GM10847 (cell line): ENCODE data around the gene TCF7.
A peak's percentile ranks its signal among the peaks of the same experiment; 100 is the strongest.

ENCODE experiments used
- POLR2A ChIP-seq: IDR thresholded peaks from 2 replicates; pipeline ENCODE4 v1.6.1; 2011; ENCODE audit not compliant: insufficient read length; ENCODE audit errors: extremely low read depth

Gene TCF7

DNA sequence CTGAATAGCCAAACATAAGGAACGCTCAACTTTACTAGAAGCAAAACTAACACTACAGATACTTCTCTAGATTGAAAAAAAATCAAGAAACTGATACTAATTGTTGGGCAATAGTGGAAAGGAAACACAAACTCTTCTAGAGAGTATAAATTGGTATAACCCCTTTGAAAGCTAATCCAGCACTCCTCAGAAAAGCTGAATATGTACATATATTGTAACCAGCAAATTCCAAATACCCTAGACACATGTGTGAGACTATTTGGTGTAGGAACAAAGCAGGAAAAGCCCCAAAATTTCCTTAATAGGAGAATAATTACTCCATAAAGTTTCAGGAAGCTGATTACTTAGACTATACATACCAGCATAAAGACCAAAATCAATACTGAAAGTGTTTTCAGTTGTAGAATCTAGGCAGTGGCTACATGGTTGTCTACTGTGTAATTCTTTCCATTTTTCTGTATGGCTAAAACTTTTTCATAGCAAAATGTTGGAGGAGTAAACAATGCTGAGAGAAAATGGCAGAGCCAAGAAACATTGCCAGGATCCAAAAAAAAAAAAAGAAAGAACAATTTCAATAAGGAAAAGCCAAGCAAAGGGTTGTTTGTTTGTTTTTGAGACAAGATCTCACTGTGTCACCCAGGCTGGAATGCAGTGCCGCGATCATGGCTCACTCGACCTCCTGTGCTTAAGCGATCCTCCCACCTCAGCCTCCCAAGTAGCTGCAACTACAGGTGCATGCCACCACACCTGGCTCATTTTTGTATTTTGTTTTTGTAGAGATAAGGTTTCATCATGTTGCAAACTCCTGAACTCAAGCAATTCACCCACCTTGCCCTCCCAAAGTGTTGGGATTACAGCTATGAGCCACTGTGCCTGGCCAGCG lies 47.3 kb downstream of the TCF7 start:
- TF ChIP-seq POLR2A = no peak

- no peak for TF ChIP-seq POLR2A
These were observed 48.1 kb downstream of the TCF7 start for GRCh38 chr5:134162592-134162991.

DNA sequence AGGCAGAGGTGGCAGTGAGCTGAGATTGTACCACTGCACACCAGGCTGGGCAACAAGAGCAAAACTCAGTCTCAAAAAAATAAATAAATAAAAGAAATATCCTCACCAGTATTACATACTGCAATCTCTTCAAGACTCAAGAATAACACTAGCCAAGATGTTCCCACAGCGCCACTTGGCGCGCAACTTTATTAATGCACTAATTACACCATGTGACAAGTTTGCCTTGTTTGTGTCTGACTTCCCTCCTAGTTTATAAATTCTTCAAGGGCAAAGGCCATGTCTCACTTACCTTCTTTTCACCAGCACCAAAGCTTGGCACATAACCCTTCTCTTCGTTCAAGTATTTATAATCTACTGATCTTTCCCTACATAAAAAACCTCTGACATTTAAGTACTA lies 57.5 kb downstream of the TCF7 start:
- no peak for TF ChIP-seq POLR2A

DNA sequence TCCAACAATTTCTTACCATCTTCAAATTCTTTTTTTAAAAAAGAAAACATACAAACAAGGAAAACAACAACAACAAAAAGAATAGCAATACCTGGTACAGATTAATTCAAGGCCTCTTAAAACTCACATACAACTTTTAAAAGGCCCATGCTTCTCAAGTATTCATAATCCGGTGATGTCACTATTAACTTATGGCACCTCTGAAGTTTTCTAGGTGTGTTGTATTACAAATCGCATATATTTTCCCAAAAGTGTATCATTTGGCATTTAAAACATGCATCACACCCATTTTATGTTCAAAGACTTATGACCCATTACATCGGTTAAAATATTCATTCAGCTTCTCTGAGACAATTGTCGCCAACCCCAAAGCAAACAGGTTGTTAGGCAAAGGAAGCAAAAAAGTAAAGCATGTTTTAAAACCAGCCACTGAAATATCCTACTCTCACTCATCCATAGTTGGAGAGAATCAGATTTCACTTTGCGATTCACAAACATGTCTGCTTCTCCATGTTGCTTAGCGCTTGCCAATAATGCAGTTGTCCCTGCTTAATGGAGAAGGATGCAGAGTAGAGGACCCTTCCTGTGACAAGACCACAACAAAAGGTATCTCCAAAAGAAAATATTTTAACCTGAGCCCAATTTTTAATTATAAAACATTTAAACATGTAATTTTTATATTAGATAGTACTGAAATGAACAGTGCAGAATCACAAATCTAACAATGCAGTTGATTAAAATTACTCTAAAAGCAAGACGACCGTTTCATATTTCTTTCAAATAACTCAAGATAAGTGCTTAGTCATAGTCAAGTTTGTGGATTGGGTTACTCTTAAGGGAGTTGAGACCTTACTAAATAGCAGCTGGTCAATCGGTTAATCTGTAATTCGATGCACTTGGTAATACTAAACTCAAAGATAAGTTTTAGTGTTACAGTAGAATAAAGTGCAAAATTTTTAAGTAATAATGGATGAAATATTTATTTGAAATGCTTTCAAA lies 60.7 kb downstream of the TCF7 start:
- no peak for TF ChIP-seq POLR2A

- no peak for TF ChIP-seq POLR2A
These were observed 61.5 kb downstream of the TCF7 start for GRCh38 chr5:134175921-134176510.

DNA sequence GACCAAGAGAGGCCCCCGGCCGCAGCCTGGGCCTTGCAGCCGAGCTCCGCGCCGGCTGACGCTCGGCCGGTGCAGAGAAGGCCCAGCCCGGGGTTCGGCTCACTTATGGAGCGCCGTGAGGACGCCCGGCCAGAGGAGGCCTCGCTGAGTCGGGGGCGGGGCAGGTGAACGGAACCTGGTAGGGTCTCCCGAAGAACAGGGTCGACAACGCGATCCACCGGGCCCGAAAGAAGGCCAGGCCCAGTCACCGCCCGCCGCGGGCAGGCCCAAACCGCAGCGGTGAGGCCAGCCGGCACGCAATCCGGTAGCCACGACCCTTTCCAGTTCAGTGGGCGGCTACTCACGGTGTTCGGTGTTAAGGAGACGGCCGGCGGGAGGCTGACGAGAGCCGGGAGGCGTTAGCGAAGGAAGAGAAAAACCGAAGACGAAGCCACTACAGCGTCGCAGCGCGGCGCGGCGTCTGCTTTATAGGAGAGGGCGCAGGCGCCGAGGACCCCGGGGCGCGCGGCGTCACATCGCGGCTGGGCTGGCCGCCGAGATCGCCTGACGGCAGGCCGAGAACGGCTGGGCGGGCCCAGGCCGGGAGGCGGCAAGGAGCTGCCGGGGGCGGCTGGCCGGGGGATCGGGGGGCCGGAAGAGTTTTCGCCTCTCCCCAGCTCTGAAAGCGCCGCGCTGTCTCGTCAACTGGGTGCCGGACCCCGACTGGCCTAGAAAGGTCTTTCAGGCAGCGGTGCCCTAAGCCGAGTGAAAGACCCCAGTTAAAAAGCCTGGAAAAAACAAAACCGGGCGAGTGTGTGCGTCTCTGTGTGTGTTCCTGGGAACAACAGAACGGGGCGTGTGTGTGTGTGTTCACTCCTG lies 62.3 kb downstream of the TCF7 start, which contains the start of gene SKP1:
SKP1 (minus strand) TSS at position 440 of the 858 bp plus-strand sequence. CDS start 2,928 bp downstream, outside the sequence.
- peak; percentile 99 for TF ChIP-seq POLR2A

- no peak for TF ChIP-seq POLR2A
These were observed 63.1 kb downstream of the TCF7 start for GRCh38 chr5:134177369-134178095.

DNA sequence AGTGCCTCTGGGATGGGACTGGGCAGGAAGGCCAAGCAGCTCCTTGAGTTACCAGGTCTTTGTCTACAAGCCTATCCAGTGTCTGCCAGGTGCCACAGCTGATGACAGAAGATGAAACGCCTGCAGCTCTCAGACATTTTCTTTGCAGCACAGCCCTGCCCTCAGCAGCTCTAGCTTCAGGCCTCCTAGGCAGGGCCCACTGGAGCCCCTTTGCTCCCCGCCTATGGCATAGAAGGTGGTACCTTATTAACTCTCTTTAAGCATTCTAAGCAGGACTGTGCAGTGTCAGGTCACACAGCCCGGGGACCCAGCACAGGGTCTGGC lies 63.6 kb downstream of the TCF7 start:
- TF ChIP-seq POLR2A = no peak

- TF ChIP-seq POLR2A = no peak
These were observed 69.0 kb downstream of the TCF7 start for GRCh38 chr5:134183481-134183880.

DNA sequence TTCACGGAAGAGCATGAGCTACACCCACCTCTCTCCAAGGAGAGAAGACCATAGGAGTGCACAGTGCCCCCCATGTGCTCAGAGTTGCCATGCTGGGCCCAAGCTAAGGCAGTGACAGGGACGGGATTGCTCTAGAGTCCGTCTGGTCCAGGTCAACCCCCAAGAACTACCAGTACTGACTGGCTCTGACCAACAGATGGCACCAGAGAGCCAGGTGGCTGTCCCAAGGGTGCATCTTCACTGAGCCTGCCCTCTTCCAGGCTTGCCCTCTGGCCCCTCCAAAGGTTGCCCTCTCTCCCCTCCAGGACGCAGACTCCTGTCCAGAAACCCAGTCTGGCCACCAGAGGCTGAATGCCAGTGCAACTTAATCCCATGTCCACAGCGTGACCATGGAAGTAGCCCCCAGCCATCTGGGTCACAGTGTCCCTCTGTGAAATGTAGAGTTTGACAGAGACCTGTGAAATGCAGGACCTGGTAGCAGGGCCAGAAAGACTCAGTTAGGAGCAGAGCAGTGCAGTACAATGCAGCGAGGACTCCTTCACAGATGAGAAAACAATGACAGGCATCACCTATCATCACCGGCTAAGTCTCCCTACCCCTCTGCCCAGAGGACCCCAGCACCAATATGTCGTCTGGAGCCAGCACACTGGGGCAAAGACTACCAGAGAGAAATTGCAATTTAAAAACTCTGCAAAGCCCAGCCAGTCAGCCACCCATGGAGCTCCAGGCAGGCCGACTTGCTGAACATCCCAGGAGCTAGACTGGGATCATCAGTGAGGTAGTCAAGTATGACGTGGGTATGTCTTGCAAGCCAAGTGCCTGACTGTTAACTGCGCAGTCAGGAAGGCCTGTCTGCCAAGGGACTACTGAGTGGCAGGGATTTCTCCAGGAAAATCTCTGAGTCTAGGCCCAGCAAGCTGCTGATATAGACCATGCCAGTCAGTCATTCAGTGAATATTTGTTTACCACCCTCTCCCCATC lies 70.0 kb downstream of the TCF7 start:
- no peak for TF ChIP-seq POLR2A

DNA sequence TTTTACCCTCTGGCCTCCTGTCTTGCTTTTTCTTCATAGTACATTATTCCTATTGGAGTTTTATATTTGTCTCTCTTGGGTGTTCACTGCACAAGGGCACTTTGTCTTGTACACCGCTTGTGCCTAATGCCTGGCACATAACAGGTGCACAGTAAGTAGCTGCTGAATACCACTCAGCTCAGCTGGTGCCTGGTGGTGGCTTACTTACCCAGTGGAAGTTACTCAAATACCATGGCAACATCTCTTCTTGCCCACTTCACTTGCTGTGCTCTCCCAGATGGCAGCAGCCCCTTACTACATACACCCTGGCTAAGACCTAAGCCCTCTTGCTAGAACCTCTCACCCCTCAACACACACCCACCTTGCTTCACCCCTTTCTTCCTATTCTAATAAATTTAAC lies 73.6 kb downstream of the TCF7 start:
- no peak for TF ChIP-seq POLR2A

DNA sequence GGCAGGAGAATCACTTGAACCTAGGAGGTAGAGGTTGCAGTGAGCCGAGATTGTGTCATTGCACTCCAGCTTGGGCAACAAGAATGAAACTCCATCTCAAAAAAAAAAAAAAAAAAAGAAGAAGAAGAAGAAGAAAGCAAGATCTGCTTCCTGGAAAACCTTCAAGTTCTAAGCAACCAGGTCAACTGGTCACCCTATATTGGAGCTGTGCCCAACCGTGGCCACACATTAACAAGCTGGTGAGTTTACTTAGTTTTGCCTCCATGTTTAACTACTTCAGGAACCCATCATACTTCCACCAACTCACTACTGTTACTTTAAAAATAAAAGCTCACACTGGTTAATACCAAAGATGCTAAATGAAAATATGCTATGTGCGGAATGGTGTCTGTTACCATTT lies 74.5 kb downstream of the TCF7 start:
- TF ChIP-seq POLR2A = no peak

- no peak for TF ChIP-seq POLR2A
These were observed 81.2 kb downstream of the TCF7 start for GRCh38 chr5:134195666-134196065.
